IMR-90 (cell line): Measurements from ENCODE around the gene PRTFDC1. TPM values are rescaled to one million over a fixed set of nuclear protein-coding genes. Genes with fewer than 3 reads are reported as not detected.

Experiments
- ATAC-seq: fragments of 200-7000 bp; cut with Tn5 transposase; 2 replicates; pipeline ENCODE4 v1.9.1; 2020; ENCODE audit warnings: low read depth, mild to moderate bottlenecking, moderate library complexity
- BruUV-seq: library from RNA; stranded (reverse); fragments of 400-500 nt; replicated peaks from 2 replicates; lab custom pipeline; 2021; lab: Mats Ljungman, UMichigan
- CTCF ChIA-PET: fragments of 300-600 bp; formaldehyde crosslinking; extraction: SDS; loops from one replicate; lab custom pipeline; 2021; ENCODE audit warnings: antibody characterized with exemption; lab: Yijun Ruan, JAX
- POLR2A ChIA-PET: fragments of 300-600 bp; sonication (Branson Sonifier 250); formaldehyde crosslinking; loops from one replicate; lab custom pipeline; 2022; ENCODE audit warnings: antibody characterized with exemption; ENCODE audit not compliant: unreplicated experiment; lab: Charles Lee
- DNase-seq: peaks from one replicate; pipeline ENCODE4 v3.0.0; 2013
- H2AFZ ChIP-seq: replicated peaks from 2 replicates; pipeline ENCODE3; 2013; ENCODE audit warnings: low read length, mild to moderate bottlenecking; ENCODE audit not compliant: poor library complexity
- H2AK5ac ChIP-seq: 2 replicates; pipeline ENCODE4 v1.6.1; 2013; ENCODE audit warnings: low read depth, low read length, inconsistent platforms
- H2AK9ac ChIP-seq: replicated peaks from 2 replicates; pipeline ENCODE3; 2013; ENCODE audit warnings: mild to moderate bottlenecking, low read depth, low read length, moderate library complexity; ENCODE audit not compliant: poor library complexity
- H2BK120ac ChIP-seq: 2 replicates; pipeline ENCODE4 v1.6.1; 2013; ENCODE audit warnings: low read depth, low read length, inconsistent platforms
- H2BK15ac ChIP-seq: 3 replicates; pipeline ENCODE4 v1.6.1; 2013; ENCODE audit warnings: low read depth, low read length, inconsistent platforms
- H2BK20ac ChIP-seq: 2 replicates; pipeline ENCODE4 v1.6.1; 2013; ENCODE audit warnings: low read depth, mild to moderate bottlenecking, inconsistent platforms, low read length, moderate library complexity
- H2BK5ac ChIP-seq: 2 replicates; pipeline ENCODE4 v1.6.1; 2013; ENCODE audit warnings: mild to moderate bottlenecking, low read depth, low read length, inconsistent platforms; ENCODE audit not compliant: poor library complexity, severe bottlenecking
- H3K14ac ChIP-seq: replicated peaks from 2 replicates; pipeline ENCODE4 v1.6.1; 2013; ENCODE audit warnings: low read depth, low read length, inconsistent platforms
- H3K18ac ChIP-seq: 2 replicates; pipeline ENCODE4 v1.6.1; 2013; ENCODE audit warnings: low read depth, low read length, control low read depth
- H3K23ac ChIP-seq: 2 replicates; pipeline ENCODE4 v1.6.1; 2013; ENCODE audit warnings: low read depth, low read length, inconsistent platforms
- H3K27ac ChIP-seq: 2 replicates; pipeline ENCODE4 v1.5.1; 2013; ENCODE audit warnings: mild to moderate bottlenecking, control low read depth, low read length; ENCODE audit not compliant: insufficient read depth
- H3K27me3 ChIP-seq: 2 replicates; pipeline ENCODE4 v1.6.1; 2013; ENCODE audit warnings: low read length; ENCODE audit not compliant: control insufficient read depth, insufficient read depth
- H3K36me3 ChIP-seq: 2 replicates; pipeline ENCODE4 v1.6.1; 2013; ENCODE audit warnings: low read length, mixed read lengths; ENCODE audit not compliant: control insufficient read depth, insufficient read depth
- H3K4ac ChIP-seq: 2 replicates; pipeline ENCODE4 v1.6.1; 2013; ENCODE audit warnings: low read depth, low read length, inconsistent platforms
- H3K4me1 ChIP-seq: 2 replicates; pipeline ENCODE4 v1.6.1; 2013; ENCODE audit warnings: low read length, mixed read lengths; ENCODE audit not compliant: control insufficient read depth, insufficient read depth
- H3K4me2 ChIP-seq: 2 replicates; pipeline ENCODE4 v1.6.1; 2013; ENCODE audit warnings: low read depth, mild to moderate bottlenecking, control low read depth, low read length, moderate library complexity
- H3K4me3 ChIP-seq: 2 replicates; pipeline ENCODE4 v1.5.1; 2013; ENCODE audit warnings: low read depth, mild to moderate bottlenecking, control low read depth, low read length, moderate library complexity; ENCODE audit not compliant: insufficient read depth
- H3K56ac ChIP-seq: 2 replicates; pipeline ENCODE4 v1.6.1; 2013; ENCODE audit warnings: low read length, inconsistent platforms; ENCODE audit not compliant: insufficient read depth; ENCODE audit errors: extremely low read depth
- H3K79me1 ChIP-seq, 2 experiments: 2 replicates each; pipeline ENCODE4 v1.6.1; 2013; ENCODE audit warnings: low read length in 2 of 2, inconsistent platforms in 1 of 2, low read depth in 1 of 2
- H3K9ac ChIP-seq: 2 replicates; pipeline ENCODE4 v1.6.1; 2013; ENCODE audit warnings: low read depth, low read length, control low read depth
- H3K9me1 ChIP-seq: 2 replicates; pipeline ENCODE4 v1.6.1; 2013; ENCODE audit warnings: low read length, inconsistent platforms; ENCODE audit not compliant: insufficient read depth
- H3K9me3 ChIP-seq: 2 replicates; pipeline ENCODE4 v1.6.1; 2013; ENCODE audit warnings: low read length; ENCODE audit not compliant: control insufficient read depth, insufficient read depth
- H4K20me1 ChIP-seq: 2 replicates; pipeline ENCODE4 v1.6.1; 2013; ENCODE audit warnings: low read length, inconsistent platforms; ENCODE audit not compliant: insufficient read depth
- H4K5ac ChIP-seq: 2 replicates; pipeline ENCODE4 v1.6.1; 2013; ENCODE audit warnings: mild to moderate bottlenecking, low read depth, low read length, control low read depth
- H4K8ac ChIP-seq, 2 experiments: 2 replicates each; pipeline ENCODE4 v1.6.1; 2013; ENCODE audit warnings: low read depth in 2 of 2, low read length in 2 of 2, control low read depth in 1 of 2, inconsistent platforms in 1 of 2
- H4K91ac ChIP-seq: 2 replicates; pipeline ENCODE4 v1.6.1; 2013; ENCODE audit warnings: low read depth, low read length, inconsistent platforms; ENCODE audit not compliant: insufficient read depth
- CHD1 ChIP-seq: IDR thresholded peaks from 2 replicates; pipeline ENCODE4 v1.6.1; 2012; ENCODE audit warnings: low read depth, low read length, improper control_type of control experiment
- MAFK ChIP-seq: IDR thresholded peaks from 2 replicates; pipeline ENCODE4 v1.6.1; 2012; ENCODE audit warnings: low read depth, low read length, improper control_type of control experiment
- MAZ ChIP-seq: IDR thresholded peaks from 2 replicates; pipeline ENCODE4 v1.6.1; 2012; ENCODE audit warnings: low read depth, mild to moderate bottlenecking, low read length, improper control_type of control experiment, moderate library complexity, borderline replicate concordance
- RCOR1 ChIP-seq: IDR thresholded peaks from 2 replicates; pipeline ENCODE4 v1.6.1; 2012; ENCODE audit warnings: mild to moderate bottlenecking, low read length, improper control_type of control experiment; ENCODE audit not compliant: insufficient replicate concordance
- RFX5 ChIP-seq: IDR thresholded peaks from 2 replicates; pipeline ENCODE4 v1.8.0; 2012; ENCODE audit warnings: low read depth, mild to moderate bottlenecking, low read length, moderate library complexity
- SMC3 ChIP-seq: fragments of 150-350 bp; IDR thresholded peaks from 2 replicates; pipeline ENCODE4 v1.6.1; 2016; ENCODE audit warnings: low read depth, mild to moderate bottlenecking, antibody characterized with exemption, low read length, moderate library complexity
- WGBS, 2 experiments: methylation state at CpG; one replicate each; pipeline versions ENCODE4 v1.1.5 to v1.1.7; 2013; ENCODE audit warnings: missing lambda C conversion rate in 2 of 2; ENCODE audit not compliant: insufficient read length in 1 of 2; ENCODE audit errors: extremely low coverage in 2 of 2; 5-methylcytosine and 5-hydroxymethylcytosine counted together
- dilution Hi-C: fragments of 300-500 bp; cut with HindIII; formaldehyde crosslinking; loops from one replicate; pipeline ENCODE4 v1.14.3; 2018; ENCODE audit warnings: low sequenced_read_pairs; ENCODE audit not compliant: unreplicated experiment
- in situ Hi-C: fragments of 300-500 bp; cut with MboI; formaldehyde crosslinking; loops from 3 replicates; pipeline ENCODE4 v1.14.3; 2019; ENCODE audit warnings: low sequenced_read_pairs, inconsistent platforms, mixed read lengths
- intact Hi-C: fragments of 100-400 bp; cut with micrococcal nuclease; formaldehyde crosslinking; loops from 2 replicates; pipeline ENCODE4 v1.10.0; 2022
- polyA plus RNA-seq, 3 experiments: library from polyadenylated mRNA; depleted of rRNA; stranded (reverse); fragments of >200 nt; gene quantifications; 2 replicates each; pipeline ENCODE4 v1.2.3, GENCODE V29; 2012; ENCODE audit warnings: low replicate concordance in 1 of 3
- total RNA-seq: library from RNA; depleted of rRNA; stranded (reverse); fragments of >200 nt; gene quantifications from 2 replicates; pipeline ENCODE4 v1.2.3, GENCODE V29; 2012

The PRTFDC1 gene
- total and polyA plus RNA-seq, 2 of the 4 experiments (the other 2 are of a cell fraction), result 12.3 to 17.9 TPM

DNA sequence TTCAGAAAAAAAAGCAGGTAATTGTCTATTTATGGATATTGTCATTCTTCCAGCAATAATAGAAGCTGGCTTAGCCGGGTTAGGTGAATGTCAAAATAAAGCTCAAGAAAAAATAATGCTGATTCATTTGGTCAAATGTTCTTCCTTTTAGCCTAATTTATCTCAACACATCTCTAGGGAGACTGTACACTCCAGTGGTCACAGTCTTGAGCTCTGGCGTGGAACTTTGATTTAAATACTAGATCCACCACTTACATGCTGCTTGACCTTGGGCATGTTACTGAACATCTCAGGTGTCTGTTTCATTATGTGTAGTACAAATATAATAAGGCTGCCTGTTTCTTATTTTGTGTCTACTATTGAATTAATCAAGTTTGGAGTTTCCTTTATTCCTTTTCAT is 22.0 kb downstream of the PRTFDC1 start:
- ChIA-PET CTCF (interaction anchor here (0.7 to 1.4 kb wide), 3 partner anchors 9 to 15 kb away, joined by 3 read pairs; no protein-coding TSS in a partner anchor), POLR2A (no interaction called here)
- Histone ChIP-seq H2AK9ac (no peak overlapping the region), H3K14ac (no peak overlapping the region), H2AFZ (no peak overlapping the region), H3K9me3 (no peaks in the 10 kb centered on the region), H3K4me2 (no peak overlapping the region), H4K20me1 (no peaks in the 10 kb centered on the region), H3K4me3 (no peak overlapping the region), H3K4ac (no peak overlapping the region), H3K79me1 (no peaks in the 10 kb centered on the region), H3K4me1 (no peaks in the 10 kb centered on the region), H4K91ac (no peak overlapping the region), H2BK120ac (no peak overlapping the region), H3K9ac (no peak overlapping the region), H3K18ac (no peak overlapping the region), H3K27me3 (no peaks in the 10 kb centered on the region), H2BK15ac (no peak overlapping the region), H3K23ac (no peak overlapping the region), H2BK5ac (no peak overlapping the region), H2BK20ac (no peak overlapping the region), H2AK5ac (no peak overlapping the region), H3K36me3 (no peaks in the 10 kb centered on the region), H4K8ac (no peak overlapping the region), H3K9me1 (no peaks in the 10 kb centered on the region), H3K27ac (no peak overlapping the region), H3K56ac (no peak overlapping the region), H4K5ac (no peak overlapping the region)
- ATAC-seq (no peak), DNase-seq (no peak)
- intact Hi-C loops, result no loop called here
- no peak for TF ChIP-seq MAZ
- TF ChIP-seq SMC3, result no peak
- no peak for TF ChIP-seq RFX5
- no peak for TF ChIP-seq CHD1
- TF ChIP-seq MAFK, result no peak
- no peak for TF ChIP-seq RCOR1
- dilution Hi-C loops, result no loop called here
- no TSS peak for BruUV-seq
- in situ Hi-C loops, result no loop called here
- WGBS, 2 experiments, result no CpG with 5 or more reads among the region's 2 CpGs
